Ascending aorta (tissue), 2 donors: Measurements from ENCODE around the gene STX10. TPM values are rescaled to one million over a fixed set of nuclear protein-coding genes. Genes with fewer than 3 reads are reported as not detected.

ENCODE experiments used
- DNase-seq, 2 donors: peaks; one replicate each; pipeline ENCODE4 v3.0.0-alpha.2; 2019; ENCODE audit warnings: low spot score in 2 of 2
- H3K27ac ChIP-seq, 2 donors: fragments of 200-600 bp; sonication (generic); one replicate each; pipeline ENCODE4 v1.5.1; 2016 to 2017; ENCODE audit warnings: mild to moderate bottlenecking in 1 of 2
- H3K27me3 ChIP-seq: fragments of 200-600 bp; sonication (generic); one replicate; pipeline ENCODE4 v1.5.1; 2017
- H3K36me3 ChIP-seq, 2 donors: fragments of 200-600 bp; sonication (generic); one replicate each; pipeline ENCODE4 v1.5.1; 2016
- H3K4me1 ChIP-seq, 2 donors: fragments of 200-600 bp; sonication (generic); one replicate each; pipeline ENCODE4 v1.5.1; 2016 to 2017; ENCODE audit warnings: mild to moderate bottlenecking in 1 of 2
- H3K4me3 ChIP-seq, 2 donors: fragments of 200-600 bp; sonication (generic); one replicate each; pipeline ENCODE4 v1.5.1; 2016 to 2017; ENCODE audit warnings: mild to moderate bottlenecking in 1 of 2
- H3K9me3 ChIP-seq, 2 donors: fragments of 200-600 bp; sonication (generic); one replicate each; pipeline ENCODE4 v1.5.1; 2016
- intact Hi-C: fragments of 100-400 bp; cut with DNase I; formaldehyde crosslinking; loops from one replicate; pipeline ENCODE4 v1.15.1; 2023
- total RNA-seq: library from RNA; depleted of rRNA; stranded (reverse); fragments of >200 nt; gene quantifications from one replicate; pipeline ENCODE4 v1.1.0, GENCODE V29; 2016
- TF ChIP-seq, protein P1 (sequence below), 3 experiments: fragments of 200-600 bp in 2 of 3; fragments of 450-650 bp in 1 of 3; sonication (generic) in 2 of 3; IDR thresholded peaks; one replicate each; pipeline ENCODE4 v1.5.1; 2016 to 2019; ENCODE audit warnings: antibody characterized with exemption in 3 of 3, mild to moderate bottlenecking in 1 of 3, moderate library complexity in 1 of 3

STX10 gene
- total RNA-seq, 1 donor from 2014 or later, result 31.6 TPM

DNA sequence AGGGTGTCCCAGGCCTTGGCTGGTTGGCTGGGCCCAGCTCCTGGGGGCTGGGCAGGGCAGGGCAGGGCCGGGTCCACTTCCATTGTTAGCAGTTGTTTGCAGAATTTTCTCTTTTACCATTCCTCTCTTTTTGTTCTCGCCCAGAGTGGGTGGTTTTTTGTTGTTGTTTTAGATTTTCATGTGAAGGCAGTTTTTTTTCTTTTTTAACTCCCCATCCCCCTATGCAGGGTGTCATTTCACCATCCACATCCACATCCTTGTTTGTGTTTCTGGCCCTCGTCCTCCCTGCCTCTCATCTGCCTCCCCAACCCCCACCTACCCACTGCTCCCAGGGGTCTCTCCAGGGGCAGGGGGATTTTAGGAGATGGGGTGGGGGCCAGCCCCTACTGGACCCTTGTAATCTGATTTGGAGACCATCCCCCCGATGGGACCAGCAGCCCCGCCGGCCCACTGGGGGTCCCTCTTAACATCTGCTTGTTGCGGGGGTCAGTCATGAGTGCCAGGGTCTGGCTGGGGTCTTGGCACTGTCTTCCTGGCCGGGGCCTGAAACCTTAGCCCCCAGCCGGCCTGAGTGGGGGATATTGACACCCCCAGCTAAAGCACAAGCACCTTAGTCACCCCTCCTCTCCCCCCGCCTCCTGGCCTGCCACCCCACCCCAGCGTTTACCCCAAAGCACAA is 10.4 kb downstream of the STX10 start:
- intact Hi-C loops, result no loop called here

DNA sequence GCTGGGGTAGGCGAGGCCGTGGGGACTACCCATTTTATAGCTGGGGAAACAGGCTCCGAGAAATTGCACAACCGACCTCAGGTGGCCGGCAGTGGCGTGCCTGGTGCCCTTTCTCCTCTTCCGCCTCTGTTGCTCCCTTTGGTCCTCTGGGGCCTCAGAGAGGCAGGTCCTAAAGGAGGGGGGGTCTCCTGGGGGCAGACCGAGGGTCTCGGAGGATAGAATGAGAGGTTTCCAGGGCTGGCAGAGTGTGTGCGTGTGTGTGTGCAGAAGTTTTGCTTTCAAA is 11.3 kb downstream of the STX10 start:
- Histone ChIP-seq H3K27me3 (no peaks in the 10 kb centered on the region), H3K36me3 (peaks cover 29 to 47% of the 10 kb centered on the region in 2 donors), H3K4me3 (no peak overlapping the region), H3K9me3 (no peaks in the 10 kb centered on the region), H3K27ac (no peak overlapping the region), H3K4me1 (no peaks in the 10 kb centered on the region)
- TF ChIP-seq, protein P1, sequence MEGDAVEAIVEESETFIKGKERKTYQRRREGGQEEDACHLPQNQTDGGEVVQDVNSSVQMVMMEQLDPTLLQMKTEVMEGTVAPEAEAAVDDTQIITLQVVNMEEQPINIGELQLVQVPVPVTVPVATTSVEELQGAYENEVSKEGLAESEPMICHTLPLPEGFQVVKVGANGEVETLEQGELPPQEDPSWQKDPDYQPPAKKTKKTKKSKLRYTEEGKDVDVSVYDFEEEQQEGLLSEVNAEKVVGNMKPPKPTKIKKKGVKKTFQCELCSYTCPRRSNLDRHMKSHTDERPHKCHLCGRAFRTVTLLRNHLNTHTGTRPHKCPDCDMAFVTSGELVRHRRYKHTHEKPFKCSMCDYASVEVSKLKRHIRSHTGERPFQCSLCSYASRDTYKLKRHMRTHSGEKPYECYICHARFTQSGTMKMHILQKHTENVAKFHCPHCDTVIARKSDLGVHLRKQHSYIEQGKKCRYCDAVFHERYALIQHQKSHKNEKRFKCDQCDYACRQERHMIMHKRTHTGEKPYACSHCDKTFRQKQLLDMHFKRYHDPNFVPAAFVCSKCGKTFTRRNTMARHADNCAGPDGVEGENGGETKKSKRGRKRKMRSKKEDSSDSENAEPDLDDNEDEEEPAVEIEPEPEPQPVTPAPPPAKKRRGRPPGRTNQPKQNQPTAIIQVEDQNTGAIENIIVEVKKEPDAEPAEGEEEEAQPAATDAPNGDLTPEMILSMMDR (IDR thresholded peaks at IDR 0.05), result no peak
- intact Hi-C loops, result no loop called here
- no peak for DNase-seq

More for the DNA sequence above, 10.4 kb downstream of the STX10 start:
- TF ChIP-seq, protein P1 (IDR thresholded peaks at IDR 0.05), result no peak
- H3K9me3 ChIP-seq, result no peaks in the 10 kb centered on the region
- no peaks in the 10 kb centered on the region for H3K27me3 ChIP-seq
- H3K4me1 ChIP-seq, result no peaks in the 10 kb centered on the region
- no peak for DNase-seq
- peaks cover 37 to 55% of the 10 kb centered on the region in 2 donors for H3K36me3 ChIP-seq
- no peak overlapping the region for H3K27ac ChIP-seq
- H3K4me3 ChIP-seq, result no peak overlapping the region

- no peaks in the 10 kb centered on the region for H3K4me1 ChIP-seq
- intact Hi-C loops, result no loop called here
- no peak for DNase-seq
- TF ChIP-seq, protein P1 (IDR thresholded peaks at IDR 0.05), result no peak
- H3K4me3 ChIP-seq, result no peak overlapping the region
- H3K36me3 ChIP-seq, result peaks cover 29 to 47% of the 10 kb centered on the region in 2 donors
- no peak overlapping the region for H3K27ac ChIP-seq
- H3K9me3 ChIP-seq, result no peaks in the 10 kb centered on the region
- no peaks in the 10 kb centered on the region for H3K27me3 ChIP-seq
Observed at GRCh38 chr19:13138171-13138915, 11.8 kb downstream of the STX10 start.

- DNase-seq, result no peak
- H3K9me3 ChIP-seq, result no peaks in the 10 kb centered on the region
- intact Hi-C loops, result no loop called here
- H3K36me3 ChIP-seq, result peaks cover 29 to 47% of the 10 kb centered on the region in 2 donors
- H3K4me1 ChIP-seq, result no peaks in the 10 kb centered on the region
- H3K27me3 ChIP-seq, result no peaks in the 10 kb centered on the region
- no peak overlapping the region for H3K4me3 ChIP-seq
- no peak overlapping the region for H3K27ac ChIP-seq
- TF ChIP-seq, protein P1 (IDR thresholded peaks at IDR 0.05), result no peak
Observed at GRCh38 chr19:13137290-13137794, 12.8 kb downstream of the STX10 start.

DNA sequence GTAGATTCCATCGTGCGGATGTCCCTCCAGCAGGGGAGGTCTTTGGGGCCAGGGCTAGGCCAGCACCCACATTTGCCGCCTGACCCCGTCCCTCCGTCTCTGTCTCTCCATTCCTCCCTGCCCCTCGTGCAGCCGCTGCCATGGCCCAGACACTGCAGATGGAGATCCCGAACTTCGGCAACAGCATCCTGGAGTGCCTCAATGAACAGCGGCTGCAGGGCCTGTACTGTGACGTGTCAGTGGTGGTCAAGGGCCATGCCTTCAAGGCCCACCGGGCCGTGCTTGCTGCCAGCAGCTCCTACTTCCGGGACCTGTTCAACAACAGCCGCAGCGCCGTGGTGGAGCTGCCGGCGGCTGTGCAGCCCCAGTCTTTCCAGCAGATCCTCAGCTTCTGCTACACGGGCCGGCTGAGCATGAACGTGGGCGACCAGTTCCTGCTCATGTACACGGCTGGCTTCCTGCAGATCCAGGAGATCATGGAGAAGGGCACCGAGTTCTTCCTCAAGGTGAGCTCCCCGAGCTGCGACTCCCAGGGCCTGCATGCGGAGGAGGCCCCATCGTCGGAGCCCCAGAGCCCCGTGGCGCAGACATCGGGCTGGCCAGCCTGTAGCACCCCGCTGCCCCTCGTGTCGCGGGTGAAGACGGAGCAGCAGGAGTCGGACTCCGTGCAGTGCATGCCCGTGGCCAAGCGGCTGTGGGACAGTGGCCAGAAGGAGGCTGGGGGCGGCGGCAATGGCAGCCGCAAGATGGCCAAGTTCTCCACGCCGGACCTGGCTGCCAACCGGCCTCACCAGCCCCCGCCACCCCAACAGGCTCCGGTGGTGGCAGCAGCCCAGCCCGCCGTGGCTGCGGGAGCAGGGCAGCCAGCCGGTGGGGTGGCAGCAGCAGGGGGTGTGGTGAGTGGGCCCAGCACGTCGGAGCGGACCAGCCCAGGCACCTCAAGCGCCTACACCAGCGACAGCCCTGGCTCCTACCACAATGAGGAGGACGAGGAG is 14.8 kb downstream of the STX10 start:
- H3K9me3 ChIP-seq, result no peaks in the 10 kb centered on the region
- H3K4me3 ChIP-seq, result no peak overlapping the region
- intact Hi-C loops, result no loop called here
- peak overlapping the region in 1 of 2 donors; percentile 33 for H3K27ac ChIP-seq
- no peaks in the 10 kb centered on the region for H3K27me3 ChIP-seq
- H3K4me1 ChIP-seq, result no peaks in the 10 kb centered on the region
- no peak for DNase-seq
- H3K36me3 ChIP-seq, result peaks cover 29 to 47% of the 10 kb centered on the region in 2 donors
- TF ChIP-seq, protein P1 (IDR thresholded peaks at IDR 0.05), result no peak
